ENCODE measurements around the gene CABLES1.
"Not testable (repeated sequence)": the region's sequence is repeated elsewhere in the genome, so short reads cannot be mapped to it uniquely, and the experiment has no call there.

The CABLES1 gene

GRCh38 chr18:23241833-23242496 is 106.7 kb downstream of the CABLES1 start:
- not testable (repeated sequence) for DNase-seq (ENCODE audit: low spot score)

DNA sequence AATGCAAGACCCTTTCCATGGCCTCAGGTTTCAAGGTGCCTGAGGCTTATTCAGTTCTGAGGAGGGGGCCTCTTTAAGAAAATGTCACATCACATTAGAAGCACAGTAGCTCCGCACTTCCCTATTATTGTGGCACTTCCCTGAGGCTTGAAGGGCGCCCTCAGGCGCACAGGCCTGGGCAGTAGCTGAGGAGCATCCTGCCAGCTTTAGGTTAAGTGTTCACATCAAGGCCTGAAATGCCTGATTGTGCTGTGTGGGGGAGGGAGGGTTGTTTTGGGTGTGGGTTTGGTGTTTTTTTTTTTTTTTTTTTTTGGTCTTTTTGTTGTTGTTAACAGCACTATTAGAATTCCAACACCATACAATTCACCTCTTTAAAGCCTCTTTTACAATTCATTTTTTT is 107.9 kb downstream of the CABLES1 start:
- DNase-seq (ENCODE audit: low spot score) = no peak

DNA sequence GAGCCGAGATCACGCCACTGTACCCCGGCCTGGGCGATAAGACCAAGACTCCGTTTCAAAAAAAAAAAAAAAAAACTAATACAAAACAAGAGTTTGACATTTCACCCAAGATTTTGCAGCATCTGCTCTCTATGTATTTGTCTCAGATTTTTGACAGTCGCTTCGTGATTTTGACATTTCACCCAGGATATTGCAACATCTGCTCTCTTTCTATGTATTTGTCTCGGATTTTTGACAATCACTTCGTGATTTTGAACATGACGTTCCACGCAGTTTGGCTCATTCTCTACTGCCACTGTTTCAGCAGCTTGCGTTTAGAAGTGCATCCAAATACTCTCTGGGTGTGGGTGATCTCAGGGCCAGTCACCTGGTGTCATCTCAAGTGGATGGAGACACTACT is 108.5 kb downstream of the CABLES1 start:
- DNase-seq (ENCODE audit: low spot score) = no peak

DNA sequence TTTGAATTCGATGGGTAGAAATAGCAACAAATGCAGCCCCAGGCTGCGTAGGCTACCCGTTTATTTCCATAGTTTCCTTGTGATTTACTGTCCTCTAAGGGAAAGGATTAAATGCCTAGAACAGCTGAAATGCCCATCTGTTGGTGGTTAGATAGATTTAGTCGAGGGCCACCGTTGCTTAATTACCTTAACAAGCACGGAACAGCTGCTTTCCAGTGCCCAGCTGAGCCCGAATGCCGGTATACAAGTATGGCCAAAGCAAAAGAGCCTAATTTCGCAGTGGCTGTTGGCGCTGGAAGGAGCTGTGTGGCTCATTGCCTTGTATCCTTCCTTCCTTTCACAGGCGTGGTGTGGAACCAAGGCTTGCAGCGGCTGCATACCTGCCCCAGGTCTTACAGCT is 109.1 kb downstream of the CABLES1 start:
- DNase-seq (ENCODE audit: low spot score) = no peak

- DNase-seq (ENCODE audit: low spot score) = no peak
Measured at GRCh38 chr18:23245461-23245860, 110.2 kb downstream of the CABLES1 start.

DNA sequence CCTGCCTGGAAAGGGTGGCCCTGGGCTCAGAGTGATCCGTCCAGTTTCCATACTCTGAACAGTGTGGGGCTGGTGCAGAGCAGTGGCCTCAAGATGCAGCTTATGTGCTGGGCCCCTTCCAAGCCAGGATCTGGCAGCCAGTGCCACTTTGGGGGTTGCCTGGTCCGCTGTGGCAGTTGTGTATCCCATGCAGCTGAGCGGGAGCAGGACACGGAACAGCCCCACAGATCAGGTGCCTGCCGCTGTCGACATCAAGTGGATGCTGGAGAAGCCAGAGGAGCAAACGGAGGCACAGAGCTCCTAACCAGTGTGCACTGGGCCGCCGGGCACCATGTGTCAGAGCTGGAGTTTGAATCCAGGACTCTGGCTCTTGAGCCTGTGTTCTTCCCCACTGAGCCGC is 112.0 kb downstream of the CABLES1 start:
- DNase-seq (ENCODE audit: low spot score) = no peak

DNA sequence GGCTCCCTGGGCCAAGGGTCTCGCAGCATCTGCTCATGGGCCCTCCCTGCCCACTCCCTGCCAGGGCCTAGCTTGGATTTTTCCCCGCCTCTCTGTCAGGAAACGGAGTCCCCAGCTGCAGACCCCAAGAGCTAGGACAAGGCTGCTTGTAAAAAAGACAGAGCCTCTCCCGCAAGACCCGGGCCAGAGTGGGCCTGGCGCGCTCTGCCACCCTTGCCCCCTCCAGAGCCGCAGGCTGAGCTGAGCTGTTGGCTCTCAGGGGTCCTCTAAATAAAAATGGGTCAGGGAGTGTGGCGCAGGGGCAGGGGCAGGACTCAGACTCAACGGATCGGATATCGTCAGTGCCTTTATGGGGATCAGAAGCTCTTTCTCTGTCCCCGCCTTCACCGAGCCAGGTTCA is 112.6 kb downstream of the CABLES1 start:
- no peak for DNase-seq (ENCODE audit: low spot score)

DNA sequence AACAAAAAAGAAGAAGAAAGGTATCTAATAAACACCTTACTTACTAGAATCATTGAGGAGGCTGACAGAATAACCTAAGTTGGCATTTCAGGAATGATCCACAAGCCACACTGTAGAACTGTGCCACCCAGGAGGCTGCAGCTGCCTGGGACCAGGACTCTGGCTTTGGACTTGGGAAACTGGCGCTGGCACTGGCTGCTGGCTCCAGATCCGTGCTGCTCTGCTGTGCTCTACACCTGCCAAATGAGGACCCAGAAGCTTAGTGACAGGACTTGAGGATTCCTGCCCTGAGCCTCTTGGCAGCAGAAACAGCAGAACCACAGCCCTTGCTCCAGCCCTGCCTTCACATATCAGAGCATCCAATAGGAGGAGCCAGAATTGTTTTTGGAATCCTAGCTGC is 113.5 kb downstream of the CABLES1 start:
- DNase-seq (ENCODE audit: low spot score) = no peak

GRCh38 chr18:23249348-23249747 is 114.1 kb downstream of the CABLES1 start:
- no peak for DNase-seq (ENCODE audit: low spot score)

- no peak for DNase-seq (ENCODE audit: low spot score)
Measured at GRCh38 chr18:23250893-23251656, 115.8 kb downstream of the CABLES1 start.

DNA sequence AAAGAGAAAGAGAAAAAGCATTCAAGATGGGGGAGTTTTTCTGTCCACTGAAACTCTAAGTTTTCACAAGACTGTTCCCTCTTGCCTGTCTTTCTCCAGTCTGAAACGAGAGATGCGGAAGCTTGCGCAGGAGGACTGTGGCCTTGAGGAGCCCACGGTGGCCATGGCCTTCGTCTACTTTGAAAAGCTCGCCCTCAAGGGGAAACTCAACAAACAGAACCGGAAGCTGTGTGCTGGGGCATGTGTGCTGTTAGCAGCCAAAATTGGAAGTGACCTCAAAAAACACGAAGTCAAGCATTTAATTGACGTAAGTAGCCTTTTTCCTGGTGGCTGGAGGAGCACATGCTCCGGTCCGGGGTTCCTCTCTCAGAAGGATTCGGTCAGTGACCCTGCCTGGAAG is 118.3 kb downstream of the CABLES1 start:
- no peak for DNase-seq (ENCODE audit: low spot score)

DNA sequence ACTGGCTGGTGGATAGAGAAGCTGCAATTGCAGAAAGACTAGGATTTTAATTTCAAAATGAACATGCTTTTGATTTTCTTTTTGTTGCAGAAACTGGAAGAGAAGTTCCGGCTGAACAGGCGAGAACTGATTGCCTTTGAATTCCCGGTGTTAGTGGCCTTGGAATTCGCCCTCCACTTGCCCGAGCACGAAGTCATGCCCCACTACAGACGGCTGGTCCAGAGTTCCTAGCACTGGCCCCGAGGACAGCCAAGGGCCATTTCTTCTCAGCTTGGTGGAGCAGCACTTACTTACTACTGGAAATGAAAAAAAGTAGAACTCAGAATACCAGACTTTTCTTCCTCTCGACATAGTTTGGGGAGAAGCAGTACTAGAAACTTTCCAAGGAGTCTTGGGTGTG is 121.9 kb downstream of the CABLES1 start:
- DNase-seq (ENCODE audit: low spot score) = no peak

DNA sequence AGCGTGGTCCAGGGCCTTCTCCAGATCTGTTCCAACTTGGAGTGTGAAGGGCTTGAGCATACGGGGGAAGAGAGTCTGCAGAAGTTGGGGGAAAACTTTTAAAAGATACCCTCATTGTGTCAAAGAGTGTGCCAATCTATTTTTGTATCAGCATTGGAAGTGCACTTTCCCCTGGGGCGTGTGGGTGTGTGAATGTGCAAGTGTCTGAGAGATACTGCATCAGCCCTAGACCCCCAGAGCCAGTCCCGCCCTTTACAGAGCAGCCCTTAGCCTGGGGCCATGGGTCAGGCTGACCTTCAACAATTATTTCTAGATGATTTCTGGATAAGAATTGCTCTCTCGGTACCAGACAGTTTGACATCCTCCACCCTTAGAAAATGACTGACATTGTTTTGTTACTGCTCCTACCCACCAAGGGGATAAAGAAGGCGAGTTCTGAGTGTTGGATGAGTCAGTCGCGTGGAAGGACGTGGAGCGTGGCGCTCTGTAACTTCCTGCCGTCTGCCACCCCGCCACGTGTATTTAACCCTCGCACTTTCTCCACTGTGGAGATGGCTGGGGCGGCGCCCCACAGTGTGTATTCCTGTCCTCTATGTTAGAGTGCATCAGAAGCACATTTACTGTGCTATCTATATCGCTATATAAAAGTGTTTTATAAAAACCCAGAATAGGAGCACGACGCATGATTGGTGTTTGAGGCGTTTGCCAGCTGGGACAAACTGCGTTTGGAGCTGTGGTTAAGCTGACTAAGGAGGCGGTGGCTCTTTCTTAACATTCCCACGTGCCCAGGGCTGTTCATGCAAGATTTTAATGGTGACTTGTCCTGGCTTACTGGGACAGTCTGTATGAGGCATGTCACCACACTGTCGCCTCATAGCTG is 122.6 kb downstream of the CABLES1 start:
- no peak for DNase-seq (ENCODE audit: low spot score)

DNA sequence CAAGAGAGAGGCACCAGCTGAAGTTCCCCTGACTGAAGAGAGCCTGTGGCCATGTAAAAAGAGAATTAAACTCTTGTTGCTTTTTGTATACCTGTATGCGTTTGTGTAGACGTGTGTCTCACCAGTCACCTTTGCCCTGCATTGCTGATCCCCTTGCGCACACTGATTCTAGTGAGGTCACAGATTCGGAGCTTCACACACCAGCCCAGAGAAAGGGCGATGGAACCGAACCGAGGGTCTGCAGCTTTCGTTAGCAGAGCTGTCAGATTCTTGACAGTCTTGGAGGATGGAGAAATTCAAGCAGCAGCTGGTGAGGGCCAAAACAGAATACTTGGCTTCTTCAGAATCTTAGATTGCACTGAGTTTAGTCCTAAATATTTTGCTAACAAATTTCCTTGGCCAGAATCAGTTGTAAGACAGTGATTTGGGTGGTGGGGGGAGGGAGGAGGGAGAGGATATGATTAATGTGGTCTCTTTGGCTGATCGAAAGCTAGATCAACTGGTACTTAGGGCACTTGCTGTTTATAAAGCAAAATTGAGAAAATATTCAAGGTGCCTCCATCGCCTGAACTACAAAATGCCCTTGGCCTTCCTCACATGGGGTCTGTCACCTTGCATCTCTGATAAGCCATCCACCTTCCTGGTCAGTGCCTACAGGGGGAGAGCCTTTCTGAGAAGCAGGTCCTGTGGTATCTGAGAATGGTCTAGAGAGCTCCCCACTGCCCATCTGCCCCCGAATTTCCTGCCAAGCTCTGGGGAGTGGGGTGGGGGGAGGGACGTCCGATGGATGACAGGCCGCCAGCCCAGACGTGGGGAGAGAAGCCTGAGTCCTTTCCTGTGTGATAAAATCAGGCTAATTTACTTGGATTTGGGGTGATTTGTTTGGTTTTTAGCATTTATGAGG is 123.5 kb downstream of the CABLES1 start:
- no peak for DNase-seq (ENCODE audit: low spot score)

- peak; percentile 91 for DNase-seq (ENCODE audit: low spot score)
Measured at GRCh38 chr18:23259701-23260681, 124.7 kb downstream of the CABLES1 start.

- DNase-seq (ENCODE audit: low spot score) = no peak
Measured at GRCh38 chr18:23260926-23261590, 125.8 kb downstream of the CABLES1 start.

DNA sequence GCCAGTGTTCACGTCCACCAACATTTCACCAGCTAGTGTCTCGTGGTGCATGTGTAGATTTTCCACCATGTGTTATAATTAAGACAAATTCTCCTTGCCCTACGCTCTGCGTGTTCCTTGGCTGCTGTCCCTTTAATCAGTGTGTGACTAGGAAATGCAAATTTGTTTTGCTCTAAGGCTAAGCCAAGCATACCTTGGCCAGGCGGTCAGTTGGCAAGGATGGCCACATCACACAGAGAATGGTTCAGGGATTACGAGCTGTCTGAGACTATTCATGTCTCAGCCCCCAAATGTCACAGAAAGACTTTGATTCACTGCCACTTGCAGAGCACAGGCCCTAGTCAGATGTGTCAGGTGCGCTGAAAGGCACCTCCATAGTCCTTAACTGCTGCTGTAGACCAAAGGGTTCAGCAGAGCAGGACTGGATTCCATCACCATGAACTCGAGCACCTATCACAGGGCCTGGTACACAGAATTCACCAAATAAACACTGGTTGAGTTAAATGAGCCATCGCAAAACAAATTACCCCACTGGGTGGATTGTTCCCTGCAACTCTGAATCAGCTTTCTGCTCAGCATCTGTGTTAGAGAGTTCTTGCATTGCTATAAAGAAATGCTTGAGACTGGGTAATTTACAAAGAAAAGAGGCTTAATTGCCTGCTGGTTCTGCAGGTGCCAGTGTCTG is 128.4 kb downstream of the CABLES1 start:
- DNase-seq (ENCODE audit: low spot score) = no peak

DNA sequence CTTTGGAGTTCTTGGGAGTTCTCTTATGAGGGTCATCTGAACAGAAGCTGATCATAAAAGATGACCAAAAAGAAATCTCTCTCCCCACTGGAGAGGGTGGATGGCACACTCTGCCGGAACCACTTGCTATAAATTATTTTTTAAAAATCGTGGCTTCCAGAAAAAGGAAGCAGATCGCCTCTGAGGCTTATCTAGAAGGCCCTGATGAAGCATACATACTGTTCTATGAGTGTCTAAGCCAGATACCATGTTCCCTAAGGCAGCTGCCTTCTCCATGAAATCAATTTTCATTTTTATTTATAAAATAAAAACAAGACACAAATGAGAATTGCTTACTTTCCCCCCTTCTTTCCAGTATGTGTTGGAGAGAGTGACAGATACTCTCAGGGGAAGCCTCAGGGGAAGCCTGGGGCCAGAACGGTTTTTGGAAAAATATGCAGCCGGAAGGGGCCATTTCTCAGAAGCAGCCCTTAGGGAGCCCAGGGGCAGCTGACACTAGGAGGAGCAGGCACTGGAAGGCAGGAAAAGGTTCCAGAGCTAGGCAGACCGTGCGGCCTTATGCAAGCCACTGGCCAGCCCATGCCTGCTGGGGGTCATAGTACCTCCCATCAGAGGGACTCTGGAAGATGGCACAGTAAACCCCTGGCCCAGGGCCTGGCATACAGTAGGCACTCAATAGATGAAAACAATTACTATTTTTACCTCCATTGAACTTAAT is 130.6 kb downstream of the CABLES1 start:
- no peak for DNase-seq (ENCODE audit: low spot score)
